ENCODE results near the gene ZBTB32. TPM values are rescaled to one million over a fixed set of nuclear protein-coding genes. Genes with fewer than 3 reads are reported as not detected.

The ZBTB32 gene
- total RNA-seq, 1 donor from 2014 or later, result not detected

- FAIRE-seq (peak; percentile 96), DNase-seq (ENCODE audit: low spot score in 2 of 2) (peak; percentile 88 to 90)
Observed at GRCh38 chr19:35748106-35749020, 44.0 kb downstream of the ZBTB32 start, which contains the start of gene LIN37. Gene LIN37 (plus strand): TSS chr19:35748576. CDS start chr19:35748725, 149 bp downstream.

GRCh38 chr19:35750167-35750566, 45.8 kb downstream of the ZBTB32 start:
- FAIRE-seq, result no peak
- no peak for DNase-seq (ENCODE audit: low spot score in 2 of 2)

- FAIRE-seq (no peak), DNase-seq (ENCODE audit: low spot score in 2 of 2) (no peak)
Observed at GRCh38 chr19:35751839-35752745, 47.7 kb downstream of the ZBTB32 start.

GRCh38 chr19:35752746-35753350, 48.5 kb downstream of the ZBTB32 start:
- DNase-seq (ENCODE audit: low spot score in 2 of 2) (no peak), FAIRE-seq (no peak)

- DNase-seq (ENCODE audit: low spot score in 2 of 2) (no peak), FAIRE-seq (no peak)
Observed at GRCh38 chr19:35753634-35754369, 49.4 kb downstream of the ZBTB32 start.

GRCh38 chr19:35754370-35755130, 50.2 kb downstream of the ZBTB32 start:
- DNase-seq (ENCODE audit: low spot score in 2 of 2), result no peak
- no peak for FAIRE-seq

GRCh38 chr19:35755131-35755549, 50.8 kb downstream of the ZBTB32 start:
- DNase-seq (ENCODE audit: low spot score in 2 of 2) (no peak), FAIRE-seq (no peak)

GRCh38 chr19:35755550-35756376, 51.4 kb downstream of the ZBTB32 start:
- DNase-seq (ENCODE audit: low spot score in 2 of 2) (peak in 1 of 2 donors; percentile 30), FAIRE-seq (no peak)

GRCh38 chr19:35756377-35757230, 52.2 kb downstream of the ZBTB32 start, which contains the start of gene HSPB6:
Gene HSPB6 (minus strand): TSS chr19:35757029. CDS start chr19:35757008, 21 bp downstream.
- DNase-seq (ENCODE audit: low spot score in 2 of 2), result peak in 1 of 2 donors; percentile 24

GRCh38 chr19:35757231-35757748, 52.9 kb downstream of the ZBTB32 start:
- DNase-seq (ENCODE audit: low spot score in 2 of 2) (peak in 1 of 2 donors; percentile 29), FAIRE-seq (no peak)

More at GRCh38 chr19:35756377-35757230, 52.2 kb downstream of the ZBTB32 start, which contains the start of gene HSPB6:
- FAIRE-seq, result no peak

- FAIRE-seq (peak; percentile 98), DNase-seq (ENCODE audit: low spot score in 2 of 2) (peak; percentile 93 to 96)
Observed at GRCh38 chr19:35757749-35758608, 53.6 kb downstream of the ZBTB32 start, which contains the start of gene PROSER3. Gene PROSER3 (plus strand): TSS chr19:35758176. CDS start chr19:35758216, 40 bp downstream.

- no peak for FAIRE-seq
Observed at GRCh38 chr19:35759697-35760096, 55.3 kb downstream of the ZBTB32 start.

GRCh38 chr19:35760711-35761349, 56.5 kb downstream of the ZBTB32 start:
- FAIRE-seq (no peak), DNase-seq (ENCODE audit: low spot score in 2 of 2) (no peak)

More at GRCh38 chr19:35759697-35760096, 55.3 kb downstream of the ZBTB32 start:
- no peak for DNase-seq (ENCODE audit: low spot score in 2 of 2)

- no peak for FAIRE-seq
- no peak for DNase-seq (ENCODE audit: low spot score in 2 of 2)
Observed at GRCh38 chr19:35764432-35765315, 60.3 kb downstream of the ZBTB32 start.

Data from frontal cortex (tissue), 4 donors.